Measurements from ENCODE around the gene SRGAP3. TPM values are rescaled to one million over a fixed set of nuclear protein-coding genes. Genes with fewer than 3 reads are reported as not detected.

Gene SRGAP3
- total RNA-seq, 1 experiment from 2014 or later: 17.9 TPM

DNA sequence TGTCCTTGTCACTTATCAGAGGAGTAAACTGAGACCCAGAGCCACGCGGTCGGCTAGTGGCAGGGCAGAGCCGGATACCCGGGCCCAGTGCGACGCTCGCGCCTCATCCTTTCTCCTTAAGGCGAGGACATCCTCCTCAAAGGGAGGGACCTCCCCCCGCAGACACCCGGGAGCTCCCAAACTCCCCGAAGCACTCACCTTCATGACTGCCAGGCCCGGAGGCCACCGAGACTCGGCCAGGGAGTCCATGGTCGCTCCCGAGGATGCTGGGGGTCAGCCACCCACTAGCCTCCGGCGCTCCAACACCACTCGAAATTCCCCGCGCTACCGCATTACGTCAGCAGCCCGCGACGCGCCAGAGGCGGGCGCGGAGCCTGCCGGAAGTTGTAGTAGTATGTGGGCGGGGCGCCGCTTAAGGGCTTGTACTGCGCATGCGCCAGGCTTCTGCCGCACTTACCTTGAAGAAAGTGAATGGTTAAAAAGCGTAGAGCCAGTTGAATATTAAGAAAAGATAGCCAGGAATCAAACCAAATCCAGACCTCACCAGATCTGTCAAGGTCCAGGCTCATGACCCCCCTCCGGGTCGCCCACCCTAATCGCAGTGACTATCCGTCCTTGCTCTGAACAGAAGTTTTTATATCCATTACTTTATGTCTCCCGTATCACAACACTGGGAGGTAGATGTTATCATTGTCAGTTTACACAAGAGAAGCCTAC lies 286.2 kb downstream of the SRGAP3 start, which contains the start of gene RAD18 (continued):
- TF ChIP-seq ZNF512 (CRISPR knock-in tag; IDR thresholded peaks at IDR 0.05; ENCODE audit: borderline replicate concordance) (no peak), ZNF232 (CRISPR knock-in tag; IDR thresholded peaks at IDR 0.05) (peak; percentile 16; the same call in 1 of the 2 replicates), ZNF416 (CRISPR knock-in tag; IDR thresholded peaks at IDR 0.05) (no peak), ZBTB21 (CRISPR knock-in tag; IDR thresholded peaks at IDR 0.05; ENCODE audit: borderline replicate concordance) (no peak), GABPB1 (CRISPR knock-in tag; IDR thresholded peaks at IDR 0.05) (peak; percentile 82), ZNF423 (CRISPR knock-in tag; IDR thresholded peaks at IDR 0.05) (no peak), ZNF396 (CRISPR knock-in tag; IDR thresholded peaks at IDR 0.05; ENCODE audit: borderline replicate concordance) (no peak), ESRRA (CRISPR knock-in tag; IDR thresholded peaks at IDR 0.05; ENCODE audit: borderline replicate concordance) (no peak), ZNF219 (CRISPR knock-in tag; IDR thresholded peaks at IDR 0.05; ENCODE audit: borderline replicate concordance) (no peak)
- TF ChIP-seq, protein P1, sequence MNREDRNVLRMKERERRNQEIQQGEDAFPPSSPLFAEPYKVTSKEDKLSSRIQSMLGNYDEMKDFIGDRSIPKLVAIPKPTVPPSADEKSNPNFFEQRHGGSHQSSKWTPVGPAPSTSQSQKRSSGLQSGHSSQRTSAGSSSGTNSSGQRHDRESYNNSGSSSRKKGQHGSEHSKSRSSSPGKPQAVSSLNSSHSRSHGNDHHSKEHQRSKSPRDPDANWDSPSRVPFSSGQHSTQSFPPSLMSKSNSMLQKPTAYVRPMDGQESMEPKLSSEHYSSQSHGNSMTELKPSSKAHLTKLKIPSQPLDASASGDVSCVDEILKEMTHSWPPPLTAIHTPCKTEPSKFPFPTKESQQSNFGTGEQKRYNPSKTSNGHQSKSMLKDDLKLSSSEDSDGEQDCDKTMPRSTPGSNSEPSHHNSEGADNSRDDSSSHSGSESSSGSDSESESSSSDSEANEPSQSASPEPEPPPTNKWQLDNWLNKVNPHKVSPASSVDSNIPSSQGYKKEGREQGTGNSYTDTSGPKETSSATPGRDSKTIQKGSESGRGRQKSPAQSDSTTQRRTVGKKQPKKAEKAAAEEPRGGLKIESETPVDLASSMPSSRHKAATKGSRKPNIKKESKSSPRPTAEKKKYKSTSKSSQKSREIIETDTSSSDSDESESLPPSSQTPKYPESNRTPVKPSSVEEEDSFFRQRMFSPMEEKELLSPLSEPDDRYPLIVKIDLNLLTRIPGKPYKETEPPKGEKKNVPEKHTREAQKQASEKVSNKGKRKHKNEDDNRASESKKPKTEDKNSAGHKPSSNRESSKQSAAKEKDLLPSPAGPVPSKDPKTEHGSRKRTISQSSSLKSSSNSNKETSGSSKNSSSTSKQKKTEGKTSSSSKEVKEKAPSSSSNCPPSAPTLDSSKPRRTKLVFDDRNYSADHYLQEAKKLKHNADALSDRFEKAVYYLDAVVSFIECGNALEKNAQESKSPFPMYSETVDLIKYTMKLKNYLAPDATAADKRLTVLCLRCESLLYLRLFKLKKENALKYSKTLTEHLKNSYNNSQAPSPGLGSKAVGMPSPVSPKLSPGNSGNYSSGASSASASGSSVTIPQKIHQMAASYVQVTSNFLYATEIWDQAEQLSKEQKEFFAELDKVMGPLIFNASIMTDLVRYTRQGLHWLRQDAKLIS (CRISPR knock-in tag; IDR thresholded peaks at IDR 0.05; ENCODE audit: borderline replicate concordance): no peak
- TF ChIP-seq, protein P2, sequence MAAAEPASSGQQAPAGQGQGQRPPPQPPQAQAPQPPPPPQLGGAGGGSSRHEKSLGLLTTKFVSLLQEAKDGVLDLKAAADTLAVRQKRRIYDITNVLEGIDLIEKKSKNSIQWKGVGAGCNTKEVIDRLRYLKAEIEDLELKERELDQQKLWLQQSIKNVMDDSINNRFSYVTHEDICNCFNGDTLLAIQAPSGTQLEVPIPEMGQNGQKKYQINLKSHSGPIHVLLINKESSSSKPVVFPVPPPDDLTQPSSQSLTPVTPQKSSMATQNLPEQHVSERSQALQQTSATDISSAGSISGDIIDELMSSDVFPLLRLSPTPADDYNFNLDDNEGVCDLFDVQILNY (CRISPR knock-in tag; IDR thresholded peaks at IDR 0.05): 0 out of 2 replicates have a peak, but pooled peaks have one; percentile 36
- TF ChIP-seq, protein P3, sequence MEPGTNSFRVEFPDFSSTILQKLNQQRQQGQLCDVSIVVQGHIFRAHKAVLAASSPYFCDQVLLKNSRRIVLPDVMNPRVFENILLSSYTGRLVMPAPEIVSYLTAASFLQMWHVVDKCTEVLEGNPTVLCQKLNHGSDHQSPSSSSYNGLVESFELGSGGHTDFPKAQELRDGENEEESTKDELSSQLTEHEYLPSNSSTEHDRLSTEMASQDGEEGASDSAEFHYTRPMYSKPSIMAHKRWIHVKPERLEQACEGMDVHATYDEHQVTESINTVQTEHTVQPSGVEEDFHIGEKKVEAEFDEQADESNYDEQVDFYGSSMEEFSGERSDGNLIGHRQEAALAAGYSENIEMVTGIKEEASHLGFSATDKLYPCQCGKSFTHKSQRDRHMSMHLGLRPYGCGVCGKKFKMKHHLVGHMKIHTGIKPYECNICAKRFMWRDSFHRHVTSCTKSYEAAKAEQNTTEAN (CRISPR knock-in tag; IDR thresholded peaks at IDR 0.05): no peak

DNA sequence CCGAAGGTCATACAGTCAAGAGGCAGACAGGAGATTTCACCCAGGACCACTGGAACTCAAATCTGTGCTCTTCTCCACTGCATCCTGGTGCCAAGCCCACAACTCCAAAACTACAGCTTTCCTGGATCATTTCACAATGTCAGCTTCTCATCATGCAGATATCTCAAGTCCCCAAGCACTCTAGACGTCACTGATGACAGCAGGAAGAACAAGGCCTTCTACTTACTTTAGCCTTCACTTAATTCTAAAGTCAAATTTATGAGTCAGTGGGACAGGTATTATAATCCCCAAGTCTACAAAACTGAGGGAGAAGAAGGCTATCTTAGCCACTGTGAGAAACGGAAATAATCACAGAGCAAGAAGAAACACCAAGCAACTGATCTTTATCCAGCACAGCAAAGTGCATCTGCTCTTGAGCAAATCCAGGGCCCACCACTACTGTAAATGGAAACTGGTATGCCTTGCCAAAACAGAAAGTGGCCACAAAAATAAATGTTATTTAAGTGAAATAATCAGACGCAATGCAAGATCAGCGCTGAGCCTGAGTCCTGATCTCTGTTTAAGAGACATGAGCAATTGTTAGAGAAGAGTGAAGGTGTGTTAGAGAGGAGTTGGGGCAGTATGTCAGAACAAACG lies 287.1 kb downstream of the SRGAP3 start:
- CTCF ChIA-PET: interaction anchor here (1.6 kb wide), 1 partner anchor 26 kb away, joined by 4 read pairs; no protein-coding TSS in a partner anchor
- peaks cover 33% of the 10 kb centered on the region for H3K4me1 Mint-ChIP-seq
- H3K4me3 Mint-ChIP-seq: peak overlapping the region; percentile 95
- H3K27me3 Mint-ChIP-seq (ENCODE audit: low read depth): no peaks in the 10 kb centered on the region; the same call in 1 of the 2 replicates
- no peaks in the 10 kb centered on the region for H3K9me3 Mint-ChIP-seq
- peaks cover 14% of the 10 kb centered on the region for H3K36me3 Mint-ChIP-seq
- POLR2A ChIA-PET: no interaction called here
- no peak for DNase-seq (ENCODE audit: low spot score)
- H3K27ac Mint-ChIP-seq: peak overlapping the region; percentile 78; the same call in 1 of the 2 replicates
- ATAC-seq: no peak
- TF ChIP-seq ELF4 (CRISPR knock-in tag; IDR thresholded peaks at IDR 0.05; ENCODE audit: low read depth): no peak
- no peak for TF ChIP-seq CTCF (IDR thresholded peaks at IDR 0.05)
- TF ChIP-seq, protein P4, sequence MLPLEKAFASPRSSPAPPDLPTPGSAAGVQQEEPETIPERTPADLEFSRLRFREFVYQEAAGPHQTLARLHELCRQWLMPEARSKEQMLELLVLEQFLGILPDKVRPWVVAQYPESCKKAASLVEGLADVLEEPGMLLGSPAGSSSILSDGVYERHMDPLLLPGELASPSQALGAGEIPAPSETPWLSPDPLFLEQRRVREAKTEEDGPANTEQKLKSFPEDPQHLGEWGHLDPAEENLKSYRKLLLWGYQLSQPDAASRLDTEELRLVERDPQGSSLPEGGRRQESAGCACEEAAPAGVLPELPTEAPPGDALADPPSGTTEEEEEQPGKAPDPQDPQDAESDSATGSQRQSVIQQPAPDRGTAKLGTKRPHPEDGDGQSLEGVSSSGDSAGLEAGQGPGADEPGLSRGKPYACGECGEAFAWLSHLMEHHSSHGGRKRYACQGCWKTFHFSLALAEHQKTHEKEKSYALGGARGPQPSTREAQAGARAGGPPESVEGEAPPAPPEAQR (CRISPR knock-in tag; IDR thresholded peaks at IDR 0.05): no peak
- TF ChIP-seq SP1 (CRISPR knock-in tag; conservative IDR thresholded peaks at IDR 0.05): no peak
- no peak for TF ChIP-seq FOXP1 (CRISPR knock-in tag; IDR thresholded peaks at IDR 0.05; ENCODE audit: borderline replicate concordance)
- no peak for TF ChIP-seq PRRX2 (CRISPR knock-in tag; IDR thresholded peaks at IDR 0.05)
- no peak for TF ChIP-seq NR3C1 (CRISPR knock-in tag; conservative IDR thresholded peaks at IDR 0.05; ENCODE audit: low read depth)
- no peak for TF ChIP-seq ZMAT4 (CRISPR knock-in tag; IDR thresholded peaks at IDR 0.05)
- no peak for TF ChIP-seq TP53 (CRISPR knock-in tag; IDR thresholded peaks at IDR 0.05)
- TF ChIP-seq ZNF219 (CRISPR knock-in tag; IDR thresholded peaks at IDR 0.05; ENCODE audit: borderline replicate concordance): no peak
- TF ChIP-seq ZNF423 (CRISPR knock-in tag; IDR thresholded peaks at IDR 0.05): no peak
- TF ChIP-seq, protein P5, sequence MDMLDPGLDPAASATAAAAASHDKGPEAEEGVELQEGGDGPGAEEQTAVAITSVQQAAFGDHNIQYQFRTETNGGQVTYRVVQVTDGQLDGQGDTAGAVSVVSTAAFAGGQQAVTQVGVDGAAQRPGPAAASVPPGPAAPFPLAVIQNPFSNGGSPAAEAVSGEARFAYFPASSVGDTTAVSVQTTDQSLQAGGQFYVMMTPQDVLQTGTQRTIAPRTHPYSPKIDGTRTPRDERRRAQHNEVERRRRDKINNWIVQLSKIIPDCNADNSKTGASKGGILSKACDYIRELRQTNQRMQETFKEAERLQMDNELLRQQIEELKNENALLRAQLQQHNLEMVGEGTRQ (CRISPR knock-in tag; IDR thresholded peaks at IDR 0.05): no peak
- no peak for TF ChIP-seq EMX1 (CRISPR knock-in tag; IDR thresholded peaks at IDR 0.05)

All from WTC11 (cell line).